Measurements from ENCODE around the gene PTPRU. TPM values are rescaled to one million over a fixed set of nuclear protein-coding genes. Genes with fewer than 3 reads are reported as not detected.

The PTPRU gene
- total RNA-seq, 1 donor from 2014 or later = 15.3 TPM

GRCh38 chr1:29372108-29372507 lies 135.8 kb downstream of the PTPRU start:
- DNase-seq = no peak
- Histone ChIP-seq H3K36me3 (no peaks in the 10 kb centered on the region), H3K4me1 (no peaks in the 10 kb centered on the region), H3K4me3 (no peak overlapping the region), H3K27ac (replicated peaks) (no peak overlapping the region), H3K27me3 (ENCODE audit: low read depth) (peaks cover 96% of the 10 kb centered on the region), H3K9me3 (replicated peaks) (peaks cover 10% of the 10 kb centered on the region)
- no peak for TF ChIP-seq CTCF (IDR thresholded peaks at IDR 0.05; ENCODE audit: borderline replicate concordance)
- intact Hi-C loops (cut with micrococcal nuclease) = no loop called here

Other genes with a start within 250 kb of the PTPRU start
- gene TMEM200B, start 112.6 kb upstream of the PTPRU start, total RNA-seq = 1.6 TPM
- 51.1 TPM for gene SRSF4, start 54.6 kb upstream of the PTPRU start, total RNA-seq
- 30.8 TPM for gene MECR, start 5.6 kb upstream of the PTPRU start, total RNA-seq